Neural progenitor cell (in vitro differentiated cells): ENCODE measurements around the gene SELENOO. TPM values are rescaled to one million over a fixed set of nuclear protein-coding genes. Genes with fewer than 3 reads are reported as not detected.

ENCODE experiments used
- DNase-seq: peaks from one replicate; pipeline ENCODE4 v3.0.0-alpha.2; 2016; ENCODE audit warnings: low spot score
- H2AFZ ChIP-seq: fragments of 200-600 bp; sonication (generic); replicated peaks from 2 replicates; pipeline ENCODE4 v1.6.1; 2016; ENCODE audit warnings: antibody characterized with exemption
- H3F3A ChIP-seq: fragments of 200-600 bp; sonication (generic); 2 replicates; pipeline ENCODE4 v1.6.1; 2016; ENCODE audit warnings: antibody characterized with exemption, low read depth
- H3K27ac ChIP-seq: fragments of 200-600 bp; sonication (generic); 2 replicates; pipeline ENCODE4 v1.5.1; 2016; ENCODE audit warnings: mild to moderate bottlenecking
- H3K27me3 ChIP-seq: fragments of 200-600 bp; sonication (generic); 2 replicates; pipeline ENCODE4 v1.6.1; 2016; ENCODE audit warnings: mild to moderate bottlenecking, moderate library complexity
- H3K36me3 ChIP-seq: fragments of 200-600 bp; sonication (generic); 2 replicates; pipeline ENCODE4 v1.5.1; 2016
- H3K4me1 ChIP-seq: fragments of 200-600 bp; sonication (generic); 2 replicates; pipeline ENCODE4 v1.6.1; 2016; ENCODE audit warnings: mixed run types
- H3K4me2 ChIP-seq: fragments of 200-600 bp; sonication (generic); 2 replicates; pipeline ENCODE4 v1.6.1; 2016
- H3K4me3 ChIP-seq: fragments of 200-600 bp; sonication (generic); 2 replicates; pipeline ENCODE4 v1.5.1; 2016
- H3K79me2 ChIP-seq: fragments of 200-600 bp; sonication (generic); 2 replicates; pipeline ENCODE4 v1.6.1; 2016; ENCODE audit warnings: low read depth
- H3K9ac ChIP-seq: fragments of 200-600 bp; sonication (generic); 2 replicates; pipeline ENCODE4 v1.6.1; 2016
- H3K9me3 ChIP-seq: fragments of 200-600 bp; sonication (generic); 2 replicates; pipeline ENCODE4 v1.5.1; 2016; ENCODE audit warnings: low read depth
- H4K20me1 ChIP-seq: fragments of 200-600 bp; sonication (generic); 2 replicates; pipeline ENCODE4 v1.6.1; 2016; ENCODE audit warnings: low read depth
- H3K27ac Mint-ChIP-seq: 3 replicates; pipeline ENCODE4 v1.8.0; 2021; ENCODE audit warnings: mixed read lengths
- H3K27me3 Mint-ChIP-seq: 2 replicates; pipeline ENCODE4 v1.8.0; 2022; ENCODE audit warnings: low read depth, mild to moderate bottlenecking, inconsistent platforms, moderate library complexity, mixed read lengths; ENCODE audit not compliant: insufficient read depth
- H3K36me3 Mint-ChIP-seq: 3 replicates; pipeline ENCODE4 v1.8.0; 2021; ENCODE audit warnings: mixed read lengths
- H3K4me1 Mint-ChIP-seq: 3 replicates; pipeline ENCODE4 v1.8.0; 2021; ENCODE audit warnings: mixed read lengths
- H3K4me3 Mint-ChIP-seq: 3 replicates; pipeline ENCODE4 v1.8.0; 2021; ENCODE audit warnings: mild to moderate bottlenecking, moderate library complexity, mixed read lengths
- H3K9me3 Mint-ChIP-seq: 3 replicates; pipeline ENCODE4 v1.8.0; 2020; ENCODE audit warnings: mixed read lengths
- EZH2 ChIP-seq: fragments of 200-600 bp; sonication (generic); IDR thresholded peaks from 2 replicates; pipeline ENCODE4 v1.6.1; 2017; ENCODE audit warnings: antibody characterized with exemption, mild to moderate bottlenecking, moderate library complexity
- EZH2phosphoT487 ChIP-seq: fragments of 200-600 bp; sonication (generic); IDR thresholded peaks from 2 replicates; pipeline ENCODE4 v1.6.1; 2017; ENCODE audit warnings: antibody characterized with exemption
- total RNA-seq: library from RNA; depleted of rRNA; stranded (reverse); fragments of >200 nt; gene quantifications from 2 replicates; pipeline ENCODE4 v1.2.3, GENCODE V29; 2015; ENCODE audit warnings: low replicate concordance
- TF ChIP-seq, protein P1 (sequence below): fragments of 200-600 bp; sonication (generic); IDR thresholded peaks from 2 replicates; pipeline ENCODE4 v1.5.1; 2017; ENCODE audit warnings: antibody characterized with exemption, mild to moderate bottlenecking

The SELENOO gene
- total RNA-seq, 1 donor from 2014 or later, result 7.6 TPM

DNA sequence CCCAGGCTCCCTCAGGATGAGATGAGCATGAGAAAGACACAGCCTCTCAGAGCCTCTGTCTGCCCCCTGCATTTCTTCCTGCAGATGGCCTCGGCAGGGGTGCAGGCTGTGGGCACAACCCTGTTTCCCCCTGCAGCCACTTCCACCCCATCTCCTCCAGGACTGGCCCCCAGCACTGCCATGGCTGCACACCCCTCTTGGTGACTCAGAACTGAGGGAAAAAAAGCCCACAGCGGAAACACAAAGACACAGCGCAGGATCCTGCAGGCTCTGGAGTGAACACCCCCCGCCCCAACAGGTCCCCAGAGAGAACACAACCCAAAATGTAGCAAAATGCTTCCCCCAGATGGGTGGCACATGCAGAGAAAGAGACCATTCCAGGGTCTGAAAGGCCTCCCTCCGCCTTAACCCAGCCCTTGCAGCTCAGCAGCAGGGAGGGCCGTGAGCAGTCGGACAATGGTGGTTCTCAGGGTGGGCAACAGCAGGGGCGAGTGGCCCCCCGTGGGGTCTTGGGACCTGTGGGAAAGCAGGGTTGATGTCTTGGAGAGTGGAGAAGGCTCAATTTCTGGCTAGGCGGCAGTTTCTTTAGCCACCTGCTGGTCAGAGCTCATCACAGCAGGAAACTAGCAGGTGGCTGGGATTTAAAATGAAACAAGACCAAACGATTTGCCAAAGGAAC is 36.1 kb downstream of the SELENOO start:
- Mint-ChIP-seq H3K27ac (peak overlapping the region; percentile 53), H3K4me1 (peaks cover 22% of the 10 kb centered on the region), H3K27me3 (peaks cover 6% of the 10 kb centered on the region), H3K36me3 (peaks cover 19% of the 10 kb centered on the region), H3K4me3 (no peak overlapping the region), H3K9me3 (peaks cover 3% of the 10 kb centered on the region)
- H3K36me3 ChIP-seq, result no peaks in the 10 kb centered on the region
- H3K79me2 ChIP-seq, result peaks cover 35% of the 10 kb centered on the region
- no peak overlapping the region for H3K9ac ChIP-seq
- no peaks in the 10 kb centered on the region for H3K27me3 ChIP-seq
- no peak overlapping the region for H2AFZ ChIP-seq
- H4K20me1 ChIP-seq, result peaks cover 32% of the 10 kb centered on the region
- H3F3A ChIP-seq, result peaks cover 9% of the 10 kb centered on the region
- H3K9me3 ChIP-seq, result no peaks in the 10 kb centered on the region
- DNase-seq, result peak; percentile 31
- H3K27ac ChIP-seq, result no peak overlapping the region
- H3K4me3 ChIP-seq, result no peak overlapping the region
- TF ChIP-seq, protein P1, sequence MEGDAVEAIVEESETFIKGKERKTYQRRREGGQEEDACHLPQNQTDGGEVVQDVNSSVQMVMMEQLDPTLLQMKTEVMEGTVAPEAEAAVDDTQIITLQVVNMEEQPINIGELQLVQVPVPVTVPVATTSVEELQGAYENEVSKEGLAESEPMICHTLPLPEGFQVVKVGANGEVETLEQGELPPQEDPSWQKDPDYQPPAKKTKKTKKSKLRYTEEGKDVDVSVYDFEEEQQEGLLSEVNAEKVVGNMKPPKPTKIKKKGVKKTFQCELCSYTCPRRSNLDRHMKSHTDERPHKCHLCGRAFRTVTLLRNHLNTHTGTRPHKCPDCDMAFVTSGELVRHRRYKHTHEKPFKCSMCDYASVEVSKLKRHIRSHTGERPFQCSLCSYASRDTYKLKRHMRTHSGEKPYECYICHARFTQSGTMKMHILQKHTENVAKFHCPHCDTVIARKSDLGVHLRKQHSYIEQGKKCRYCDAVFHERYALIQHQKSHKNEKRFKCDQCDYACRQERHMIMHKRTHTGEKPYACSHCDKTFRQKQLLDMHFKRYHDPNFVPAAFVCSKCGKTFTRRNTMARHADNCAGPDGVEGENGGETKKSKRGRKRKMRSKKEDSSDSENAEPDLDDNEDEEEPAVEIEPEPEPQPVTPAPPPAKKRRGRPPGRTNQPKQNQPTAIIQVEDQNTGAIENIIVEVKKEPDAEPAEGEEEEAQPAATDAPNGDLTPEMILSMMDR, result peak; percentile 53
- TF ChIP-seq EZH2phosphoT487, result no peak
- H3K4me2 ChIP-seq, result no peak overlapping the region
- H3K4me1 ChIP-seq, result no peaks in the 10 kb centered on the region

DNA sequence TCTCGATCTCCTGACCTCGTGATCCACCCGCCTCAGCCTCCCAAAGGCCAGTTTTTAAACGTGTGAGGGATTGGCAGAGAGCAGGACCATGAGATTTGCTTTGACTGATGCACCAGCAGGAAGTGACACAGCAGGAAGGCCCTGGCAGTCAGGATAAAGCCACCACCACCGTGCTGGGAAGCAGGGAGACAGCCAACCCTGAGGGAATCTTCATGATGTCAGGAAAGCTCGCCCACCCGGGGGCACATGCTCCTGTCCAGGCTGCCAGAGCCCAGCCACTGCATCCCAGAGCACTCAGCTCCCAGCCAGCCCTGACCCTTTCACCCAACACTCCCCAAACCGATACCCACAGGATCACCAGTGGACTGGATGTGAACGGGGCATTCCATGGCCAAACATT is 37.9 kb downstream of the SELENOO start:
- Histone ChIP-seq H3K9me3 (no peaks in the 10 kb centered on the region), H3K27me3 (no peaks in the 10 kb centered on the region), H3K36me3 (no peaks in the 10 kb centered on the region), H3K27ac (no peak overlapping the region), H3K4me2 (no peak overlapping the region), H3F3A (peaks cover 12% of the 10 kb centered on the region), H3K9ac (no peak overlapping the region), H3K79me2 (peaks cover 53% of the 10 kb centered on the region), H4K20me1 (peaks cover 49% of the 10 kb centered on the region), H3K4me3 (no peak overlapping the region), H2AFZ (no peak overlapping the region), H3K4me1 (peaks cover 9% of the 10 kb centered on the region)
- peaks cover 3% of the 10 kb centered on the region for H3K9me3 Mint-ChIP-seq
- peaks cover 33% of the 10 kb centered on the region for H3K4me1 Mint-ChIP-seq
- H3K27ac Mint-ChIP-seq, result no peak overlapping the region
- peaks cover 6% of the 10 kb centered on the region for H3K27me3 Mint-ChIP-seq
- no peak for DNase-seq
- no peak overlapping the region for H3K4me3 Mint-ChIP-seq
- H3K36me3 Mint-ChIP-seq, result peaks cover 14% of the 10 kb centered on the region
- TF ChIP-seq EZH2phosphoT487, result no peak
- TF ChIP-seq, protein P1, result no peak
- no peak for TF ChIP-seq EZH2

DNA sequence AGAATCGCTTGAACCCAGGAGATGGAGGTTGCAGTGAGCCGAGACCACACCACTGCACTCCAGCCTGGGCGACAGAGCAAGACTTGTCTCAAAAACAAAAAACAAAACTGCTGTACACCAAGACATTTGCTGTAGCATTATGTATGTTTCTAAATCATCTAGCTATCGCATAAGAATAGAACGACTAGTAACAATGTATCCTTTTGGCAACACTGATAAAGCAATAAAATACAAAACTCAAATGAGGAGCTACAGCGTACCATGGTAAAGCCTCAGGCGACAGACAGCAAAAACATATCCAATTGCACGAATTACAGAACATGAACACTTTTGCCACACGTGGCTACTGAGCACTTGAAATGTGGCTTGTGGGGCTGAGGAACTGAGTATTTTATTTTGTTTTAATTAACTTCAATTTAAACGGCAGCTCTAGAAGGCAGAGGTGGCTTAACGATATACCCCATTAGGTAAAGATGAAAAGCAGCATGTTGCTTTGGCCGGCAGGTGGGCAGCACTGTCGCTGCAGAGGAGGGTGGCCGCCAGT is 41.7 kb downstream of the SELENOO start:
- peak overlapping the region; percentile 94 for H3K4me3 ChIP-seq
- no peaks in the 10 kb centered on the region for H3K9me3 ChIP-seq
- Mint-ChIP-seq H3K27me3 (peaks cover 2% of the 10 kb centered on the region), H3K4me1 (peaks cover 35% of the 10 kb centered on the region), H3K27ac (no peak overlapping the region), H3K36me3 (peaks cover 4% of the 10 kb centered on the region), H3K9me3 (no peaks in the 10 kb centered on the region), H3K4me3 (peak overlapping the region; percentile 100)
- TF ChIP-seq, protein P1, result no peak
- no peak for TF ChIP-seq EZH2
- TF ChIP-seq EZH2phosphoT487, result no peak
- peak overlapping the region; percentile 93 for H3K4me2 ChIP-seq
- peaks cover 13% of the 10 kb centered on the region for H3K4me1 ChIP-seq
- peaks cover 18% of the 10 kb centered on the region for H3F3A ChIP-seq
- H3K9ac ChIP-seq, result no peak overlapping the region
- peaks cover 53% of the 10 kb centered on the region for H4K20me1 ChIP-seq
- H3K27ac ChIP-seq, result no peak overlapping the region
- no peak overlapping the region for H2AFZ ChIP-seq
- H3K27me3 ChIP-seq, result no peaks in the 10 kb centered on the region
- H3K79me2 ChIP-seq, result peaks cover 58% of the 10 kb centered on the region
- no peaks in the 10 kb centered on the region for H3K36me3 ChIP-seq
- DNase-seq, result no peak
